Neural cell (in vitro differentiated cells): ENCODE data around the gene CHTF18. TPM values are rescaled to one million over a fixed set of nuclear protein-coding genes. Genes with fewer than 3 reads are reported as not detected.
"Not testable (repeated sequence)": the region's sequence is repeated elsewhere in the genome, so short reads cannot be mapped to it uniquely, and the experiment has no call there.

Experiments used
- H2AFZ ChIP-seq: fragments of 200-600, 300-800 bp; sonication (generic), shearing (Covaris generic); 2 replicates; pipeline ENCODE4 v1.6.0; 2014; ENCODE audit warnings: low read depth, mild to moderate bottlenecking, antibody characterized with exemption, low read length, moderate library complexity
- H3F3A ChIP-seq: fragments of 200-600 bp; shearing (Covaris generic); 2 replicates; pipeline ENCODE4 v1.6.1; 2016; ENCODE audit warnings: mild to moderate bottlenecking, moderate library complexity, mixed read lengths, antibody characterized with exemption, low read length; ENCODE audit not compliant: insufficient read depth, poor library complexity, severe bottlenecking
- H3K27ac ChIP-seq: fragments of 200-600, 300-800 bp; sonication (generic), shearing (Covaris generic); 2 replicates; pipeline ENCODE4 v1.5.1; 2014; ENCODE audit warnings: mild to moderate bottlenecking, low read length, moderate library complexity
- H3K27me3 ChIP-seq: fragments of 300-800, 200-600 bp; sonication (generic), shearing (Covaris generic); 2 replicates; pipeline ENCODE4 v1.6.0; 2014; ENCODE audit warnings: mild to moderate bottlenecking, low read depth, low read length, moderate library complexity; ENCODE audit not compliant: insufficient read depth
- H3K36me3 ChIP-seq: fragments of 300-800, 200-600 bp; sonication (generic), shearing (Covaris generic); 2 replicates; pipeline ENCODE4 v1.5.1; 2014; ENCODE audit warnings: mild to moderate bottlenecking, antibody characterized with exemption, low read length, moderate library complexity; ENCODE audit not compliant: insufficient read depth
- H3K4me2 ChIP-seq: fragments of 300-800, 200-600 bp; sonication (generic), shearing (Covaris generic); 2 replicates; pipeline ENCODE4 v1.6.0; 2014; ENCODE audit warnings: mild to moderate bottlenecking, low read length
- H3K4me3 ChIP-seq: fragments of 300-800, 200-600 bp; sonication (generic), shearing (Covaris generic); 2 replicates; pipeline ENCODE4 v1.5.1; 2014; ENCODE audit warnings: mild to moderate bottlenecking, low read length, moderate library complexity
- H3K79me2 ChIP-seq: fragments of 200-600 bp; shearing (Covaris generic); replicated peaks from 2 replicates; pipeline ENCODE4 v1.6.0; 2014; ENCODE audit warnings: mild to moderate bottlenecking, low read length, moderate library complexity; ENCODE audit not compliant: insufficient read depth
- H3K9ac ChIP-seq: fragments of 300-800, 200-600 bp; sonication (generic), shearing (Covaris generic); 2 replicates; pipeline ENCODE4 v1.6.1; 2016; ENCODE audit warnings: mild to moderate bottlenecking, low read length, mixed read lengths
- H3K9me2 ChIP-seq: fragments of 200-600 bp; shearing (Covaris generic); 2 replicates; pipeline ENCODE4 v1.6.1; 2016; ENCODE audit warnings: mild to moderate bottlenecking, low read length, mixed read lengths; ENCODE audit not compliant: insufficient read depth
- H3K9me3 ChIP-seq: fragments of 200-600, 300-800 bp; sonication (generic), shearing (Covaris generic); 2 replicates; pipeline ENCODE4 v1.6.1; 2016; ENCODE audit warnings: mild to moderate bottlenecking, mixed run types, low read length, moderate library complexity, mixed read lengths
- H4K20me1 ChIP-seq: fragments of 200-600 bp; shearing (Covaris generic); 2 replicates; pipeline ENCODE4 v1.6.1; 2016; ENCODE audit warnings: mild to moderate bottlenecking, mixed run types; ENCODE audit not compliant: insufficient read depth
- EP300 ChIP-seq: fragments of 450-650 bp; conservative IDR thresholded peaks from 2 replicates; pipeline ENCODE4 v1.6.1; 2014; ENCODE audit warnings: antibody characterized with exemption, mild to moderate bottlenecking, moderate library complexity; ENCODE audit not compliant: poor library complexity, severe bottlenecking
- EZH2 ChIP-seq: fragments of 200-600, 300-800 bp; shearing (Covaris generic), sonication (generic); IDR thresholded peaks from 2 replicates; pipeline ENCODE4 v1.6.1; 2014; ENCODE audit warnings: antibody characterized with exemption, low read length, borderline replicate concordance, mild to moderate bottlenecking; ENCODE audit not compliant: insufficient read depth, poor library complexity, severe bottlenecking
- MXI1 ChIP-seq: fragments of 450-650 bp; conservative IDR thresholded peaks from 2 replicates; pipeline ENCODE4 v1.6.1; 2014; ENCODE audit warnings: antibody characterized with exemption, mild to moderate bottlenecking; ENCODE audit not compliant: poor library complexity, severe bottlenecking
- POLR2AphosphoS5 ChIP-seq: IDR thresholded peaks from 2 replicates; pipeline ENCODE4 v1.6.1; 2012
- RAD21 ChIP-seq: fragments of 450-650 bp; conservative IDR thresholded peaks from 2 replicates; pipeline ENCODE4 v1.6.1; 2014; ENCODE audit warnings: antibody characterized with exemption, mild to moderate bottlenecking, moderate library complexity
- REST ChIP-seq: IDR thresholded peaks from 2 replicates; pipeline ENCODE4 v1.6.1; 2012; ENCODE audit warnings: borderline replicate concordance
- SMC3 ChIP-seq: fragments of 450-650 bp; conservative IDR thresholded peaks from 2 replicates; pipeline ENCODE4 v1.6.1; 2014; ENCODE audit warnings: antibody characterized with exemption, mild to moderate bottlenecking, moderate library complexity; ENCODE audit not compliant: poor library complexity
- TAF1 ChIP-seq: IDR thresholded peaks from 2 replicates; pipeline ENCODE4 v1.6.1; 2012; ENCODE audit warnings: low read depth
- polyA plus RNA-seq: library from polyadenylated mRNA; depleted of rRNA; stranded (reverse); fragments of >200 nt; gene quantifications from 2 replicates; pipeline ENCODE4 v1.2.3, GENCODE V29; 2014
- TF ChIP-seq, protein P1 (sequence below): fragments of 450-650 bp; IDR thresholded peaks from 2 replicates; pipeline ENCODE4 v1.5.1; 2014; ENCODE audit warnings: antibody characterized with exemption, mild to moderate bottlenecking, moderate library complexity; ENCODE audit not compliant: poor library complexity, severe bottlenecking

CHTF18 gene
- polyA plus RNA-seq, 1 donor from 2014 or later: 31.2 TPM

- TF ChIP-seq, protein P1, sequence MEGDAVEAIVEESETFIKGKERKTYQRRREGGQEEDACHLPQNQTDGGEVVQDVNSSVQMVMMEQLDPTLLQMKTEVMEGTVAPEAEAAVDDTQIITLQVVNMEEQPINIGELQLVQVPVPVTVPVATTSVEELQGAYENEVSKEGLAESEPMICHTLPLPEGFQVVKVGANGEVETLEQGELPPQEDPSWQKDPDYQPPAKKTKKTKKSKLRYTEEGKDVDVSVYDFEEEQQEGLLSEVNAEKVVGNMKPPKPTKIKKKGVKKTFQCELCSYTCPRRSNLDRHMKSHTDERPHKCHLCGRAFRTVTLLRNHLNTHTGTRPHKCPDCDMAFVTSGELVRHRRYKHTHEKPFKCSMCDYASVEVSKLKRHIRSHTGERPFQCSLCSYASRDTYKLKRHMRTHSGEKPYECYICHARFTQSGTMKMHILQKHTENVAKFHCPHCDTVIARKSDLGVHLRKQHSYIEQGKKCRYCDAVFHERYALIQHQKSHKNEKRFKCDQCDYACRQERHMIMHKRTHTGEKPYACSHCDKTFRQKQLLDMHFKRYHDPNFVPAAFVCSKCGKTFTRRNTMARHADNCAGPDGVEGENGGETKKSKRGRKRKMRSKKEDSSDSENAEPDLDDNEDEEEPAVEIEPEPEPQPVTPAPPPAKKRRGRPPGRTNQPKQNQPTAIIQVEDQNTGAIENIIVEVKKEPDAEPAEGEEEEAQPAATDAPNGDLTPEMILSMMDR: no peak
- TF ChIP-seq POLR2AphosphoS5 (no peak), RAD21 (no peak), EZH2 (no peak), SMC3 (no peak), MXI1 (no peak), TAF1 (no peak), EP300 (no peak), REST (no peak)
- Histone ChIP-seq H3K4me2 (no peak overlapping the region), H3K9ac (no peak overlapping the region), H3K36me3 (no peaks in the 10 kb centered on the region), H3K9me3 (no peaks in the 10 kb centered on the region), H3K27me3 (no peaks in the 10 kb centered on the region), H2AFZ (no peak overlapping the region), H3K4me3 (no peak overlapping the region), H3F3A (no peaks in the 10 kb centered on the region), H4K20me1 (no peaks in the 10 kb centered on the region), H3K27ac (no peak overlapping the region), H3K79me2 (peaks cover 5% of the 10 kb centered on the region), H3K9me2 (no peaks in the 10 kb centered on the region)
Observed at GRCh38 chr16:741986-742629, 46.3 kb upstream of the CHTF18 start.

DNA sequence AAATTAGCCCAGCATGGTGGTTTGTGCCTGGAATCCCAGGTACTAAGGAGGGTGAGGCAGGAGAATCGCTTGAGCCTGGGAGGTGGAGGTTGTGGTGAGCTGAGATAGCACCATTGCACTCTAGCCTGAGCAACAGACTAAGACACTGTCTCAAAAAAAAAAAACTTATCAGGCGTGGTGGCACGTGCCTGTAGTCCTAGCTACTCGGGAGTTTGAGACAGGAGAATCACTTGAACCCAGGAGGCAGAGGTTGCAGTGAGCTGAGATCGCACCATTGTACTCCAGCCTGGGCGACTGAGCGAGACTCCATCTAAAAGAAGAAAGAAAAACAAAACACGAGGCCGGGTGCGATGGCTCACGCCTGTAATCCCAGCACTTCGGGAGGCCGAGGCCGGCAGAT is 45.5 kb upstream of the CHTF18 start:
- not testable (repeated sequence) for H3K4me3 ChIP-seq, H3K9ac ChIP-seq, H3K27me3 ChIP-seq, H3K4me2 ChIP-seq, H3K9me2 ChIP-seq, H4K20me1 ChIP-seq, H3K36me3 ChIP-seq, H3K79me2 ChIP-seq, H3K27ac ChIP-seq, H2AFZ ChIP-seq, H3F3A ChIP-seq, H3K9me3 ChIP-seq
